GM12878 (cell line): ENCODE results near the gene RAPGEF4. TPM values are rescaled to one million over a fixed set of nuclear protein-coding genes. Genes with fewer than 3 reads are reported as not detected.

ENCODE experiments used
- ATAC-seq: fragments of 200-7000 bp; cut with Tn5 transposase; 3 replicates; pipeline ENCODE4 v1.9.1; 2020; ENCODE audit warnings: mild to moderate bottlenecking, moderate library complexity
- BruUV-seq: library from RNA; stranded (reverse); fragments of 400-500 nt; replicated peaks from 2 replicates; lab custom pipeline; 2021; lab: Mats Ljungman, UMichigan
- CTCF ChIA-PET: fragments of 300-600 bp; sonication (Branson Sonifier 250); formaldehyde crosslinking; extraction: SDS; loops from one replicate; lab custom pipeline; 2021; ENCODE audit warnings: inconsistent platforms; lab: Yijun Ruan, JAX
- POLR2A ChIA-PET: fragments of 350-600 bp; formaldehyde crosslinking; extraction: SDS; loops from one replicate; lab custom pipeline; 2021; ENCODE audit warnings: inconsistent platforms; lab: Charles Lee
- RAD21 ChIA-PET: fragments of 300-600 bp; sonication (Branson Sonifier 250); formaldehyde crosslinking; loops from one replicate; lab custom pipeline; 2023; ENCODE audit warnings: antibody characterized with exemption; ENCODE audit not compliant: unreplicated experiment; lab: Charles Lee
- SMC1A ChIA-PET: fragments of 300-600 bp; sonication (Branson Sonifier 250); formaldehyde crosslinking; loops from one replicate; lab custom pipeline; 2023; ENCODE audit not compliant: unreplicated experiment, uncharacterized antibody; lab: Charles Lee
- DNase-seq: peaks from one replicate; pipeline ENCODE4 v3.0.0-alpha.2; 2011; ENCODE audit warnings: low read depth, low spot score
- FAIRE-seq: peaks from 3 replicates; lab custom pipeline; 2011; peaks lifted over from hg19 to GRCh38; lab: Jason Lieb, UNC
- H2AFZ ChIP-seq: 2 replicates; pipeline ENCODE4 v1.6.0; 2011; ENCODE audit warnings: low read depth, low read length, control low read depth; ENCODE audit not compliant: control insufficient read depth
- H3K27ac ChIP-seq: 2 replicates; pipeline ENCODE4 v1.5.1; 2011; ENCODE audit warnings: control low read depth; ENCODE audit not compliant: control insufficient read depth, insufficient read depth
- H3K27me3 ChIP-seq, 2 experiments: replicated peaks in 1 of 2; 2 replicates each; pipeline versions ENCODE4 v1.6.0 to v1.6.1; 2011; ENCODE audit warnings: low read length in 1 of 2; ENCODE audit not compliant: control insufficient read depth in 2 of 2, insufficient read depth in 2 of 2
- H3K36me3 ChIP-seq, 2 experiments: 2 replicates each; pipeline ENCODE4 v1.5.1; 2011; ENCODE audit warnings: low read length in 1 of 2; ENCODE audit not compliant: control insufficient read depth in 2 of 2, insufficient read depth in 2 of 2
- H3K4me1 ChIP-seq: 2 replicates; pipeline ENCODE4 v1.6.1; 2011; ENCODE audit warnings: mild to moderate bottlenecking, low read length, moderate library complexity, mixed read lengths; ENCODE audit not compliant: control insufficient read depth, insufficient read depth
- H3K4me2 ChIP-seq: 2 replicates; pipeline ENCODE4 v1.6.0; 2011; ENCODE audit warnings: control low read depth; ENCODE audit not compliant: control insufficient read depth, insufficient read depth
- H3K4me3 ChIP-seq: fragments of 200-600 bp; sonication (generic); 2 replicates; pipeline ENCODE4 v1.5.1; 2016
- H3K79me2 ChIP-seq: 2 replicates; pipeline ENCODE4 v1.6.0; 2011; ENCODE audit warnings: low read length; ENCODE audit not compliant: control insufficient read depth, insufficient read depth
- H3K9ac ChIP-seq: 2 replicates; pipeline ENCODE4 v1.8.0; 2011; ENCODE audit warnings: low read length, control low read depth, mixed read lengths; ENCODE audit not compliant: control insufficient read depth, insufficient read depth
- H3K9me3 ChIP-seq: replicated peaks from 3 replicates; pipeline ENCODE4 v1.5.1; 2011; ENCODE audit warnings: mild to moderate bottlenecking, low read length; ENCODE audit not compliant: control insufficient read depth, insufficient read depth
- H4K20me1 ChIP-seq: 2 replicates; pipeline ENCODE4 v1.6.0; 2011; ENCODE audit not compliant: control insufficient read depth, insufficient read depth
- BACH1 ChIP-seq: fragments of 450-650 bp; IDR thresholded peaks from 2 replicates; pipeline ENCODE4 v1.6.1; 2017; ENCODE audit warnings: mild to moderate bottlenecking, borderline replicate concordance
- CBFB ChIP-seq: IDR thresholded peaks from 2 replicates; pipeline ENCODE4 v1.6.1; 2016; ENCODE audit warnings: antibody characterized with exemption, low read depth
- EGR1 ChIP-seq, 2 experiments: IDR thresholded peaks; 1 replicate in 1 of 2; 2 replicates in 1 of 2; pipeline ENCODE4 v1.6.1; 2011 to 2012; ENCODE audit warnings: low read depth in 2 of 2, low read length in 2 of 2, borderline replicate concordance in 1 of 2, mild to moderate bottlenecking in 1 of 2, moderate library complexity in 1 of 2
- EP300 ChIP-seq, 2 experiments: fragments of 150-350 bp in 1 of 2; IDR thresholded peaks; 2 replicates each; pipeline ENCODE4 v1.6.1; 2011 to 2012; ENCODE audit warnings: low read depth in 2 of 2, low read length in 2 of 2, borderline replicate concordance in 1 of 2, improper control_type of control experiment in 1 of 2, inconsistent platforms in 1 of 2; ENCODE audit not compliant: control insufficient read depth in 1 of 2
- HSF1 ChIP-seq: fragments of 150-350 bp; IDR thresholded peaks from 2 replicates; pipeline ENCODE4 v1.6.1; 2014; ENCODE audit warnings: mild to moderate bottlenecking, low read depth, low read length
- KAT2A ChIP-seq: conservative IDR thresholded peaks from 2 replicates; pipeline ENCODE4 v1.6.1; 2011; ENCODE audit warnings: low read depth, low read length; ENCODE audit not compliant: control insufficient read depth
- MAX ChIP-seq: IDR thresholded peaks from 2 replicates; pipeline ENCODE4 v1.6.1; 2012; ENCODE audit warnings: low read depth, low read length, improper control_type of control experiment
- MEF2B ChIP-seq: fragments of 450-650 bp; IDR thresholded peaks from 2 replicates; pipeline ENCODE4 v1.6.1; 2018; ENCODE audit warnings: mild to moderate bottlenecking, moderate library complexity; ENCODE audit not compliant: partially characterized antibody, poor library complexity, severe bottlenecking
- MYC ChIP-seq: IDR thresholded peaks from 2 replicates; pipeline ENCODE4 v1.6.1; 2011; ENCODE audit warnings: mild to moderate bottlenecking, low read length, moderate library complexity, inconsistent platforms; ENCODE audit not compliant: insufficient read depth, insufficient replicate concordance, insufficient read length, severe bottlenecking
- POLR2A ChIP-seq: IDR thresholded peaks from 2 replicates; pipeline ENCODE4 v1.6.1; 2011; ENCODE audit warnings: low read depth, mild to moderate bottlenecking, low read length
- ZBED1 ChIP-seq: IDR thresholded peaks from 2 replicates; pipeline ENCODE4 v1.6.1; 2016; ENCODE audit warnings: borderline replicate concordance
- ZZZ3 ChIP-seq: IDR thresholded peaks from 2 replicates; pipeline ENCODE4 v1.6.1; 2011; ENCODE audit warnings: low read depth; ENCODE audit not compliant: control insufficient read depth, insufficient read length
- WGBS: methylation state at CpG from one replicate; pipeline ENCODE4 v1.1.6; 2016; ENCODE audit warnings: low lambda C conversion rate; ENCODE audit not compliant: insufficient replicate concordance, insufficient coverage; ENCODE audit errors: missing lambda C conversion rate; 5-methylcytosine and 5-hydroxymethylcytosine counted together
- in situ Hi-C: fragments of 300-500 bp; cut with MboI; formaldehyde crosslinking; loops from 9 replicates; pipeline ENCODE4 v1.14.3; 2018; ENCODE audit warnings: mixed read lengths
- intact Hi-C: fragments of 100-400 bp; cut with micrococcal nuclease; formaldehyde crosslinking; loops from one replicate; pipeline ENCODE4 v1.14.2; 2022; ENCODE audit not compliant: unreplicated experiment
- polyA plus RNA-seq, 11 experiments: library from polyadenylated mRNA; depleted of rRNA in 4 of 11; unstranded in 6 of 11; stranded (reverse) in 5 of 11; fragments of >200 nt; fragmentation: Nextera tagmentation in 4 of 11; fragmentation: Illumina TruSeq in 1 of 11; extraction: Ambion mirVana in 4 of 11; extraction: Trizol in 1 of 11; gene quantifications; 1 replicate in 1 of 11; 2 replicates in 10 of 11; pipeline versions ENCODE4 v1.2.1 to v1.2.3, GENCODE V29; 2011 to 2016; ENCODE audit warnings: inconsistent platforms in 2 of 11, missing spikeins in 2 of 11, low read depth in 1 of 11
- total RNA-seq, 4 experiments: library from RNA; depleted of rRNA in 3 of 4; stranded (reverse); fragments of >200 nt in 3 of 4; fragmentation: Illumina TruSeq in 1 of 4; extraction: Trizol in 1 of 4; gene quantifications; 2 replicates each; pipeline versions ENCODE4 v1.2.1 to v1.2.3, GENCODE V29; 2013 to 2021
- TF ChIP-seq, protein P1 (sequence below): IDR thresholded peaks from 2 replicates; pipeline ENCODE4 v1.6.1; 2012; ENCODE audit warnings: low read depth, low read length, improper control_type of control experiment

RAPGEF4 gene
- total and polyA plus RNA-seq, 10 of the 15 experiments (the other 5 are each of a cell fraction or from before 2014, with no cell fraction given), result 0.18 TPM; not detected in 8

DNA sequence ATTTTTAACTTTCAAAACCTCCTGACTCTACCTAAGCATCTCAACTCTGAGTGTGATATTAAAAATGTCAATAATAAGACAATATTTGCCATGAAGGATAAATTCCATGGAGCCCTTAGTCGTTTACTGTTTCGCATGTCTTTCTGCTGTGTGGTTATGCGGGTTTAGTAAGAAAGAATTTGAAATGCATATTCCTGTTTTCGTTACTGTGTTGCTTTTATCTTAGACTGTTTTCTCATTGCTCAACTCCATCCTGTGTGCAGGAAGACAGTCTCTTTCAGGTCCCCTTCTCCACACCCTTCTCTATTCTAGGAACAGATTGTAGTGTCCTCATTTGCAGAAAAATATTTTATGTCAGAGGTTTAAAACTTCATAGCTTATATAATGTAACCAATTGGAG is 257.5 kb downstream of the RAPGEF4 start:
- TF ChIP-seq EP300 (IDR thresholded peaks at IDR 0.05; ENCODE audit: borderline replicate concordance in 1 of 2, control insufficient read depth in 1 of 2, low read depth in 2 of 2, low read length in 2 of 2), result no peak
- TF ChIP-seq KAT2A, result no peak
- H3K4me3 ChIP-seq, result no peak overlapping the region
- DNase-seq (no peak), FAIRE-seq (no peak), ATAC-seq (no peak)
- no peak overlapping the region for H3K9ac ChIP-seq
- no peaks in the 10 kb centered on the region for H3K4me1 ChIP-seq
- no peaks in the 10 kb centered on the region for H4K20me1 ChIP-seq
- BruUV-seq, result no TSS peak
- H3K79me2 ChIP-seq, result no peaks in the 10 kb centered on the region
- no peak overlapping the region for H3K27ac ChIP-seq
- H3K9me3 ChIP-seq, result no peaks in the 10 kb centered on the region
- peaks cover 0 to 4% of the 10 kb centered on the region in 2 experiments; a peak in 2 of 4 replicates for H3K27me3 ChIP-seq
- WGBS, result 59% methylated on average over 4 of the region's 4 CpGs
- ChIA-PET CTCF (no interaction called here), SMC1A (interaction anchor here (0.8 kb wide), 1 partner anchor 12 kb away, joined by 3 read pairs; no protein-coding TSS in a partner anchor), POLR2A (no interaction called here), RAD21 (no interaction called here)
- in situ Hi-C loops (no loop called here), intact Hi-C loops (no loop called here)
- H3K36me3 ChIP-seq, result no peaks in the 10 kb centered on the region
- H2AFZ ChIP-seq, result no peak overlapping the region
- no peak overlapping the region for H3K4me2 ChIP-seq

DNA sequence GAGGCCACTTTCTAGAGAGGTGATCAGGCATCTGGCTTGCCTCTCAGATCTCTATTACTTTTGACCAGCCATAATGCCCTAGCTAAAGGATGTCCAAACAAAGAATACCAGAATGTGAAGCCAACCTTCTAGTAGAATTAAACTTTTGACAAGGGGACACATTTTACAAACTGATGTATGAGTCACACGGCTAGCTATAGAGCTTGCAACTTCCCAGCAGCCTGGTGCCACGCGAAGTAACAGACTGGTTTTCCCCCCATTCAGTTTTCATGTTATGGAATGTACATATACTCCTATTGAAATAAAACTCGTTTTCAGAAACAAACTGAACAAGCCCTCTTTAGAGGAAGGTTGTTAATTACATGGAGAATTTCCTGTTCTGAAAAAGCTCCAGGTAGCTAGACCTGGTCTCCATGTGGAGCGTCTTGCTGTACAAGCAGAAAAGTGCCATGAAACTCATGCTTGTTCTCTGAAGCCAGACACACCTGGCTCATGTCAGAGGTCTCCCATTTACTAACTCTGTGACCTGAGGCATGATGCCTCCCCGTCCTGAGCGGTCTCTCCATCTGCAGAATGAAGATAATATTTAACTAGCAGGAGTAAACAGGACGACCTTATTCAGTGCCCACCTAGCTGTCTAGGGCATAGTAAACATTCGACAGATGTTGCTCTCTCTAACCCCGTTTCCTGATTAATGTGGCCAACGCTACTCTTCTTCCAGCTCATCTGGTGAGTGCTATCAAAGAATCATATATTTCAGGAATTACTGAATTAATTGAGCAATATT is 258.5 kb downstream of the RAPGEF4 start:
- H3K9ac ChIP-seq, result no peak overlapping the region
- H3K79me2 ChIP-seq, result no peaks in the 10 kb centered on the region
- no peak overlapping the region for H2AFZ ChIP-seq
- no peaks in the 10 kb centered on the region for H3K36me3 ChIP-seq
- H3K4me1 ChIP-seq, result no peaks in the 10 kb centered on the region
- DNase-seq (no peak), ATAC-seq (no peak), FAIRE-seq (no peak)
- CTCF ChIA-PET, result no interaction called here
- WGBS, result 45% methylated on average over 11 of the region's 11 CpGs
- in situ Hi-C loops (no loop called here), intact Hi-C loops (no loop called here)
- no peak overlapping the region for H3K27ac ChIP-seq
- no peak overlapping the region for H3K4me3 ChIP-seq
- SMC1A ChIA-PET, result no interaction called here
- H3K9me3 ChIP-seq, result no peaks in the 10 kb centered on the region
- peaks cover 0 to 7% of the 10 kb centered on the region in 2 experiments; a peak in 2 of 4 replicates for H3K27me3 ChIP-seq
- RAD21 ChIA-PET, result no interaction called here
- no TSS peak for BruUV-seq
- H3K4me2 ChIP-seq, result no peak overlapping the region
- H4K20me1 ChIP-seq, result no peaks in the 10 kb centered on the region
- POLR2A ChIA-PET, result no interaction called here
- TF ChIP-seq MAX (no peak), ZBED1 (no peak), BACH1 (no peak), MYC (no peak), HSF1 (no peak), EGR1 (IDR thresholded peaks at IDR 0.05; ENCODE audit: borderline replicate concordance in 1 of 2, low read depth in 2 of 2, low read length in 2 of 2) (no peak), POLR2A (no peak), KAT2A (no peak), MEF2B (no peak), ZZZ3 (no peak), CBFB (no peak)
- TF ChIP-seq, protein P1, sequence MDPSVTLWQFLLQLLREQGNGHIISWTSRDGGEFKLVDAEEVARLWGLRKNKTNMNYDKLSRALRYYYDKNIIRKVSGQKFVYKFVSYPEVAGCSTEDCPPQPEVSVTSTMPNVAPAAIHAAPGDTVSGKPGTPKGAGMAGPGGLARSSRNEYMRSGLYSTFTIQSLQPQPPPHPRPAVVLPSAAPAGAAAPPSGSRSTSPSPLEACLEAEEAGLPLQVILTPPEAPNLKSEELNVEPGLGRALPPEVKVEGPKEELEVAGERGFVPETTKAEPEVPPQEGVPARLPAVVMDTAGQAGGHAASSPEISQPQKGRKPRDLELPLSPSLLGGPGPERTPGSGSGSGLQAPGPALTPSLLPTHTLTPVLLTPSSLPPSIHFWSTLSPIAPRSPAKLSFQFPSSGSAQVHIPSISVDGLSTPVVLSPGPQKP, result no peak
